Measurements from ENCODE around the gene GTF2IRD1. TPM values are rescaled to one million over a fixed set of nuclear protein-coding genes. Genes with fewer than 3 reads are reported as not detected.

GTF2IRD1 gene
- total RNA-seq, 1 experiment from 2014 or later, result 34.3 TPM

DNA sequence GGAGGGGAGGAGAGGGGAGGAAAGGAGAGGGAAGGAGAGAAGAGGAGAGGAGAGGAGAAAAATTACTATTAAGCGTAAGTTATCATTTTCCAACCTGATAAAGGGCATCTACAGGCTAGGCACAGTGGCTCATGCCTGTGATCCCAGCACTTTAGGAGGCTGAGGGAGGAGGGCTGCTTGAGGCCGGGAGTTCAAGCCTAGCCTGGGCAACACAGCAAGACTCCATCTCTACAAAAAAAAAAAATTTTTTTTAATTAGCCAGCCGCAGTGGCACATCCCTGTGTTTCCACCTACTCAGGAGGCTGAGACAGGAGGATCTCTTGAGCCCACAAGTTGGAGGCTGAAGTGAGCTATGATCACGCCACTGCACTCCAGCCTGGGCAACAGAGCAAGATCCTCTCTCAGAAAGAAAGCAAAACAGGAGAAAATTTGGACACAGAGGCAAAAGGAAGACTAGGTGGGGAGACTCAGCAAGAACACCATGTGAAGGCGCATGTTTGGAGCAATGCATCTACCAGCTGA lies 168.6 kb downstream of the GTF2IRD1 start:
- H3K27me3 ChIP-seq (ENCODE audit: insufficient read depth, low read length), result no peaks in the 10 kb centered on the region
- no peak overlapping the region for H4K91ac ChIP-seq (ENCODE audit: insufficient read length, low read depth, low read length)
- Mint-ChIP-seq H3K9me3 (no peaks in the 10 kb centered on the region; a peak in 1 of 5 replicates), H3K4me1 (peaks cover 14 to 22% of the 10 kb centered on the region in 2 experiments), H3K27me3 (ENCODE audit: low read depth) (no peaks in the 10 kb centered on the region), H3K36me3 (ENCODE audit: insufficient read depth in 1 of 3, low read depth in 3 of 3) (peaks cover 0 to 4% (median 0%) of the 10 kb centered on the region in 3 experiments; a peak in 2 of 7 replicates), H3K4me3 (no peak overlapping the region), H3K27ac (peak overlapping the region in 1 of 3 experiments; percentile 51; a peak in 1 of 7 replicates)
- H4K5ac ChIP-seq (ENCODE audit: insufficient read length, low read depth, low read length), result no peak overlapping the region
- H4K20me1 ChIP-seq (ENCODE audit: control insufficient read depth, insufficient read depth, insufficient read length), result no peaks in the 10 kb centered on the region
- H3K4ac ChIP-seq (ENCODE audit: low read depth, low read length), result no peak overlapping the region
- no peak overlapping the region for H2AFZ ChIP-seq (ENCODE audit: low read length)
- H3K18ac ChIP-seq (ENCODE audit: insufficient read length, low read depth, low read length), result no peak overlapping the region
- DNase-seq, result no peak
- no peak overlapping the region for H3K23ac ChIP-seq (ENCODE audit: insufficient read length, low read depth, low read length)
- H3K56ac ChIP-seq (ENCODE audit: insufficient read length, low read depth, low read length), result no peak overlapping the region
- no peak overlapping the region for H2AK5ac ChIP-seq (ENCODE audit: insufficient read length, low read length)
- no peaks in the 10 kb centered on the region for H3K79me2 ChIP-seq (ENCODE audit: insufficient read depth, low read length)
- H3K9ac ChIP-seq (ENCODE audit: extremely low read depth, insufficient read length, low read length), result no peak overlapping the region
- no peaks in the 10 kb centered on the region for H3K9me3 ChIP-seq (ENCODE audit: control insufficient read depth, low read depth, low read length)
- H3K79me1 ChIP-seq (ENCODE audit: insufficient read depth, low read depth, low read length, poor library complexity, severe bottlenecking), result no peaks in the 10 kb centered on the region
- no peak overlapping the region for H3K4me2 ChIP-seq (ENCODE audit: insufficient read depth, insufficient read length, low read length)
- no peaks in the 10 kb centered on the region for H3K23me2 ChIP-seq (ENCODE audit: insufficient read length, low read depth, low read length, poor library complexity, severe bottlenecking)
- H2BK20ac ChIP-seq (ENCODE audit: low read depth, low read length, poor library complexity, severe bottlenecking), result no peak overlapping the region
- WGBS (ENCODE audit: extremely low coverage, insufficient read length, low lambda C conversion rate), result no CpG with 5 or more reads among the region's 5 CpGs
- no peak overlapping the region for H3K27ac ChIP-seq (ENCODE audit: insufficient read length, low read depth, low read length)
- H2BK12ac ChIP-seq (ENCODE audit: insufficient read length, low read depth, low read length), result no peak overlapping the region
- H3T11ph ChIP-seq (ENCODE audit: low read length), result no peak overlapping the region
- H2BK5ac ChIP-seq (ENCODE audit: insufficient read length, low read length), result no peak overlapping the region
- TF ChIP-seq, protein P1, sequence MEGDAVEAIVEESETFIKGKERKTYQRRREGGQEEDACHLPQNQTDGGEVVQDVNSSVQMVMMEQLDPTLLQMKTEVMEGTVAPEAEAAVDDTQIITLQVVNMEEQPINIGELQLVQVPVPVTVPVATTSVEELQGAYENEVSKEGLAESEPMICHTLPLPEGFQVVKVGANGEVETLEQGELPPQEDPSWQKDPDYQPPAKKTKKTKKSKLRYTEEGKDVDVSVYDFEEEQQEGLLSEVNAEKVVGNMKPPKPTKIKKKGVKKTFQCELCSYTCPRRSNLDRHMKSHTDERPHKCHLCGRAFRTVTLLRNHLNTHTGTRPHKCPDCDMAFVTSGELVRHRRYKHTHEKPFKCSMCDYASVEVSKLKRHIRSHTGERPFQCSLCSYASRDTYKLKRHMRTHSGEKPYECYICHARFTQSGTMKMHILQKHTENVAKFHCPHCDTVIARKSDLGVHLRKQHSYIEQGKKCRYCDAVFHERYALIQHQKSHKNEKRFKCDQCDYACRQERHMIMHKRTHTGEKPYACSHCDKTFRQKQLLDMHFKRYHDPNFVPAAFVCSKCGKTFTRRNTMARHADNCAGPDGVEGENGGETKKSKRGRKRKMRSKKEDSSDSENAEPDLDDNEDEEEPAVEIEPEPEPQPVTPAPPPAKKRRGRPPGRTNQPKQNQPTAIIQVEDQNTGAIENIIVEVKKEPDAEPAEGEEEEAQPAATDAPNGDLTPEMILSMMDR (conservative IDR thresholded peaks at IDR 0.05), result no peak
- no peak overlapping the region for H2BK120ac ChIP-seq (ENCODE audit: low read depth, low read length, poor library complexity, severe bottlenecking)
- H3K14ac ChIP-seq (ENCODE audit: insufficient read depth, low read length), result no peak overlapping the region
- H4K8ac ChIP-seq (replicated peaks; ENCODE audit: insufficient read length, low read depth, low read length), result no peak overlapping the region
- no peak overlapping the region for H2BK15ac ChIP-seq (ENCODE audit: low read depth, low read length)
- peaks cover 2% of the 10 kb centered on the region; the same call in 1 of the 2 replicates for H3K4me1 ChIP-seq (ENCODE audit: insufficient read depth, low read length)

All from H9 (cell line).